ENCODE results near the gene PKD1L1. TPM values are rescaled to one million over a fixed set of nuclear protein-coding genes. Genes with fewer than 3 reads are reported as not detected.

The PKD1L1 gene
- total RNA-seq, 2 donors from 2014 or later = 0.40 to 1.2 TPM

DNA sequence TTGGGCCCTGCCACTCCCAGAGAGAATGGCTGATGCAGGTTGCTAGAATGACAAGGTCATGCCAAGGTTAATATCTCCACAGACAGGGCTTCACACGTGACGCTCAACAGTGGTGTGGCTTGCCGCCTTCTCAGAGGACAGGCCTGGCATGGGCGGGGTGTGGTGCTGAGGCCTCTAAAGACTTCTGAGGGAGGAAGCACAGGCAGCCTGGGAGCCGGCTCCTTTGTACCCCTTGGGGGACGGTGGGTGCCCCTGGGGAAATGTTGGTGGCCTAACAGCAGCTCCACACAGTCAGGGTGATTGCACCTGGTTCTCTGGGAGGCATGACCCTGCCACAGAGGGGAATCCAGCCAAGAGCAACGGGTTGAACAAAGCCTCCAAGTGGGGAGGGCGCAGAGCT, 115.1 kb downstream of the PKD1L1 start:
- Histone ChIP-seq H3K27me3 (no peaks in the 10 kb centered on the region), H3K36me3 (no peaks in the 10 kb centered on the region), H3K9ac (ENCODE audit: low read depth in 2 of 2, low read length in 2 of 2) (no peak overlapping the region), H3K4me1 (no peaks in the 10 kb centered on the region), H3K27ac (no peak overlapping the region), H3K4me3 (no peak overlapping the region), H3K9me3 (no peaks in the 10 kb centered on the region)
- intact Hi-C loops (cut with DNase I) = no loop called here
- DNase-seq = no peak
- TF ChIP-seq, protein P1, sequence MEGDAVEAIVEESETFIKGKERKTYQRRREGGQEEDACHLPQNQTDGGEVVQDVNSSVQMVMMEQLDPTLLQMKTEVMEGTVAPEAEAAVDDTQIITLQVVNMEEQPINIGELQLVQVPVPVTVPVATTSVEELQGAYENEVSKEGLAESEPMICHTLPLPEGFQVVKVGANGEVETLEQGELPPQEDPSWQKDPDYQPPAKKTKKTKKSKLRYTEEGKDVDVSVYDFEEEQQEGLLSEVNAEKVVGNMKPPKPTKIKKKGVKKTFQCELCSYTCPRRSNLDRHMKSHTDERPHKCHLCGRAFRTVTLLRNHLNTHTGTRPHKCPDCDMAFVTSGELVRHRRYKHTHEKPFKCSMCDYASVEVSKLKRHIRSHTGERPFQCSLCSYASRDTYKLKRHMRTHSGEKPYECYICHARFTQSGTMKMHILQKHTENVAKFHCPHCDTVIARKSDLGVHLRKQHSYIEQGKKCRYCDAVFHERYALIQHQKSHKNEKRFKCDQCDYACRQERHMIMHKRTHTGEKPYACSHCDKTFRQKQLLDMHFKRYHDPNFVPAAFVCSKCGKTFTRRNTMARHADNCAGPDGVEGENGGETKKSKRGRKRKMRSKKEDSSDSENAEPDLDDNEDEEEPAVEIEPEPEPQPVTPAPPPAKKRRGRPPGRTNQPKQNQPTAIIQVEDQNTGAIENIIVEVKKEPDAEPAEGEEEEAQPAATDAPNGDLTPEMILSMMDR (IDR thresholded peaks at IDR 0.05) = no peak

DNA sequence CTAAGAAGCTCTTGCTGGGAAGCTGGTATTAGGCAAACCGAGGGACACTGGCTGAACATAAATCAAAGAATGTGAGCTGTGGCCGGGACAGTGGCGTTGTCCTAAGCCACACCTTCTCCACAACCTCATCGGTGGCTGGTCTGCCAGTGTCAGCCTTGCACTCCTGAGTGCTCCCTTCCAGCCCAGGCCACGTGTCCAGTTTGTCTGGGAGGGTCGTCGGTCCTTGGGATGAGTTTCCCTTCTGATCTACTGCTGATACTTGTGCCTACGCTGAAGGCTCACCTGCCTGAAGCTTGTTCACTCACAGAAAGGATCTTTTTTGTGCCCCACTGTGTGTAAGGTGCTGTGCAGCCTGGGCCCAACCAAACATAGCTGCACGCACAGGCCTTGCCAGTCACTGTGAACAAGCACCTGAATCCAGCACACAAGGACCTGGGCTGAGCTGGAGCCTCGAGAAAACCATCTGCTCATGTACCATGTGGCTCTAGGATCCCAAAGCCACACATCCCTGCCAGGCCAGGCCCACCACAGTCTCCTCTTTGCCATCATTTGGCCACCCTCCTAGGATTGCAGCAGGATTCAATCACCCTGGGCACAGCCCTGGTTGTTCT, 116.1 kb downstream of the PKD1L1 start:
- no peak for DNase-seq
- Histone ChIP-seq H3K4me3 (no peak overlapping the region), H3K27me3 (no peaks in the 10 kb centered on the region), H3K9me3 (no peaks in the 10 kb centered on the region), H3K27ac (no peak overlapping the region), H3K9ac (ENCODE audit: low read depth in 2 of 2, low read length in 2 of 2) (no peak overlapping the region), H3K36me3 (no peaks in the 10 kb centered on the region), H3K4me1 (no peaks in the 10 kb centered on the region)
- TF ChIP-seq, protein P1 (IDR thresholded peaks at IDR 0.05) = no peak
- intact Hi-C loops (cut with DNase I) = no loop called here

DNA sequence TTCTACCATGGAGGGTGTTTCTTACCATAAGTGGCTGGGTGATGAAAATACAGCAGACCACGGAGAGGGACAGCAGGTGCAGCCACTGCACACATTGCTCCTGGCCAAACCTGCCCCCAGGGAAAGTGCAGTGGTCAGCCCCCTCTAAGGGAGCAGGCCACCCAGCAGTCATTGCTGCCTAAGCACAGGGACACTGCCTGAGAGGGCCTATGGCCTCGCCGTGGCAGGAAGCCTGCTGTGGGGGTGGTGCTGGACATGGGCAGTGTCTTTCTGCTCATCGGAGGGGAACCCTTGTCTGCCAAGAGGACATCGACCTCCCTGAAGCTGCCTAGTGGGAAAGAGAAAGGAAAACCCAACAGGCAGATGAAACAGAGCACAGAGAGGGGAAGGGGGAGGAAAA, 118.3 kb downstream of the PKD1L1 start:
- no peak for DNase-seq
- Histone ChIP-seq H3K9ac (ENCODE audit: low read depth in 2 of 2, low read length in 2 of 2) (no peak overlapping the region), H3K4me3 (no peak overlapping the region), H3K27ac (no peak overlapping the region), H3K36me3 (no peaks in the 10 kb centered on the region), H3K4me1 (no peaks in the 10 kb centered on the region), H3K9me3 (no peaks in the 10 kb centered on the region), H3K27me3 (no peaks in the 10 kb centered on the region)
- intact Hi-C loops (cut with DNase I) = no loop called here
- TF ChIP-seq, protein P1 (IDR thresholded peaks at IDR 0.05) = no peak

- Histone ChIP-seq H3K4me3 (no peak overlapping the region), H3K36me3 (no peaks in the 10 kb centered on the region)
- intact Hi-C loops (cut with DNase I) = no loop called here
These were observed 120.4 kb downstream of the PKD1L1 start for GRCh38 chr7:47827871-47828270.

GRCh38 chr7:47827351-47827756, 120.9 kb downstream of the PKD1L1 start:
- Histone ChIP-seq H3K27me3 (no peaks in the 10 kb centered on the region), H3K4me3 (no peak overlapping the region), H3K4me1 (no peaks in the 10 kb centered on the region), H3K9me3 (no peaks in the 10 kb centered on the region), H3K27ac (no peak overlapping the region), H3K36me3 (no peaks in the 10 kb centered on the region), H3K9ac (ENCODE audit: low read depth in 2 of 2, low read length in 2 of 2) (no peak overlapping the region)
- TF ChIP-seq, protein P1 (IDR thresholded peaks at IDR 0.05) = no peak
- DNase-seq = no peak
- intact Hi-C loops (cut with DNase I) = no loop called here

More at GRCh38 chr7:47827871-47828270, 120.4 kb downstream of the PKD1L1 start:
- TF ChIP-seq, protein P1 (IDR thresholded peaks at IDR 0.05) = no peak
- Histone ChIP-seq H3K27ac (no peak overlapping the region), H3K9ac (ENCODE audit: low read depth in 2 of 2, low read length in 2 of 2) (no peak overlapping the region), H3K4me1 (no peaks in the 10 kb centered on the region), H3K9me3 (no peaks in the 10 kb centered on the region), H3K27me3 (no peaks in the 10 kb centered on the region)
- DNase-seq = no peak
